Liver (tissue), 9 donors: ENCODE measurements around the gene PEX11G. TPM values are rescaled to one million over a fixed set of nuclear protein-coding genes. Genes with fewer than 3 reads are reported as not detected.

Experiments
- DNase-seq: peaks from one replicate; pipeline ENCODE4 v3.0.0-alpha.2; 2017; ENCODE audit warnings: low spot score
- H3K27ac ChIP-seq, 2 donors: one replicate each; pipeline ENCODE4 v1.7.0; 2013; ENCODE audit warnings: inconsistent platforms in 2 of 2, low read length in 2 of 2, control low read depth in 1 of 2, low read depth in 1 of 2, mild to moderate bottlenecking in 1 of 2
- H3K27me3 ChIP-seq, 4 donors: one replicate each; pipeline versions ENCODE4 v1.6.1 to v1.7.0; 2013; ENCODE audit warnings: low read length in 3 of 4, inconsistent platforms in 1 of 4, mild to moderate bottlenecking in 1 of 4, moderate library complexity in 1 of 4; ENCODE audit not compliant: control insufficient read depth in 4 of 4, insufficient read depth in 4 of 4
- H3K36me3 ChIP-seq, 4 donors: one replicate each; pipeline versions ENCODE4 v1.6.1 to v1.7.0; 2013; ENCODE audit warnings: low read length in 3 of 4, mild to moderate bottlenecking in 3 of 4, low read depth in 1 of 4, moderate library complexity in 1 of 4; ENCODE audit not compliant: control insufficient read depth in 4 of 4, insufficient read depth in 3 of 4
- H3K4me1 ChIP-seq, 4 donors: one replicate each; pipeline versions ENCODE4 v1.6.1 to v1.7.0; 2013; ENCODE audit warnings: low read length in 3 of 4, mild to moderate bottlenecking in 3 of 4, moderate library complexity in 1 of 4; ENCODE audit not compliant: control insufficient read depth in 4 of 4, insufficient read depth in 4 of 4
- H3K4me3 ChIP-seq, 3 donors: one replicate each; pipeline versions ENCODE4 v1.6.1 to v1.7.0; 2013; ENCODE audit warnings: low read length in 3 of 3, control low read depth in 1 of 3, low read depth in 1 of 3, mild to moderate bottlenecking in 1 of 3
- H3K9ac ChIP-seq, 2 donors: one replicate each; pipeline ENCODE4 v1.7.0; 2013; ENCODE audit warnings: low read length in 2 of 2, mild to moderate bottlenecking in 2 of 2, moderate library complexity in 2 of 2, control low read depth in 1 of 2, low read depth in 1 of 2
- H3K9me3 ChIP-seq, 4 donors: one replicate each; pipeline versions ENCODE4 v1.6.1 to v1.7.0; 2013; ENCODE audit warnings: low read length in 3 of 4; ENCODE audit not compliant: control insufficient read depth in 4 of 4
- ATF3 ChIP-seq: IDR thresholded peaks from 2 replicates; pipeline ENCODE4 v1.6.1; 2016; ENCODE audit warnings: antibody characterized with exemption
- CTCF ChIP-seq: fragments of 150-350 bp; IDR thresholded peaks from 2 replicates; pipeline ENCODE4 v1.5.1; 2017; ENCODE audit warnings: improper control_type of control experiment, low read depth, low read length; ENCODE audit not compliant: missing input control
- EGR1 ChIP-seq, 2 donors: IDR thresholded peaks; 2 replicates each; pipeline ENCODE4 v1.6.1; 2016 to 2018; ENCODE audit warnings: antibody characterized with exemption in 2 of 2, low read depth in 2 of 2
- FOXA2 ChIP-seq: IDR thresholded peaks from 2 replicates; pipeline ENCODE4 v1.6.1; 2016; ENCODE audit warnings: antibody characterized with exemption
- GABPA ChIP-seq, 2 donors: IDR thresholded peaks in 1 of 2; conservative IDR thresholded peaks in 1 of 2; 2 replicates each; pipeline ENCODE4 v1.6.1; 2016; ENCODE audit warnings: antibody characterized with exemption in 2 of 2, mild to moderate bottlenecking in 1 of 2, moderate library complexity in 1 of 2
- HNF4A ChIP-seq, 2 donors: conservative IDR thresholded peaks; 2 replicates each; pipeline ENCODE4 v1.6.1; 2016; ENCODE audit warnings: antibody characterized with exemption in 2 of 2, mild to moderate bottlenecking in 2 of 2
- HNF4G ChIP-seq: IDR thresholded peaks from 2 replicates; pipeline ENCODE4 v1.6.1; 2016; ENCODE audit warnings: antibody characterized with exemption
- NR2F2 ChIP-seq: IDR thresholded peaks from 2 replicates; pipeline ENCODE4 v1.6.1; 2016; ENCODE audit warnings: antibody characterized with exemption
- RAD21 ChIP-seq, 2 donors: IDR thresholded peaks; 2 replicates each; pipeline ENCODE4 v1.6.1; 2016; ENCODE audit warnings: antibody characterized with exemption in 2 of 2, mild to moderate bottlenecking in 2 of 2
- REST ChIP-seq: IDR thresholded peaks from 2 replicates; pipeline ENCODE4 v1.6.1; 2016; ENCODE audit warnings: antibody characterized with exemption, mild to moderate bottlenecking
- RXRA ChIP-seq, 2 donors: IDR thresholded peaks; 2 replicates each; pipeline ENCODE4 v1.6.1; 2017 to 2018; ENCODE audit warnings: antibody characterized with exemption in 2 of 2, mild to moderate bottlenecking in 1 of 2
- TAF1 ChIP-seq: conservative IDR thresholded peaks from 2 replicates; pipeline ENCODE4 v1.6.1; 2016; ENCODE audit warnings: antibody characterized with exemption, mild to moderate bottlenecking
- YY1 ChIP-seq: IDR thresholded peaks from 2 replicates; pipeline ENCODE4 v1.6.1; 2016; ENCODE audit warnings: antibody characterized with exemption, mild to moderate bottlenecking
- ZBTB33 ChIP-seq: IDR thresholded peaks from 2 replicates; pipeline ENCODE4 v1.6.1; 2016; ENCODE audit warnings: antibody characterized with exemption
- WGBS: extraction: QIAGEN DNeasy Blood & Tissue Kit; methylation state at CpG from one replicate; pipeline ENCODE4 v1.1.7; 2013; 5-methylcytosine and 5-hydroxymethylcytosine counted together
- polyA plus RNA-seq, 2 donors: library from polyadenylated mRNA; stranded (reverse) in 1 of 2; unstranded in 1 of 2; fragments of 200-250 nt in 1 of 2; fragments of >200 nt in 1 of 2; fragmentation: Nextera tagmentation in 1 of 2; extraction: Ambion mirVana in 1 of 2; gene quantifications; one replicate each; pipeline versions ENCODE4 v1.2.1 to v1.2.3, GENCODE V29; 2013 to 2015
- total RNA-seq, 2 donors: library from RNA; depleted of rRNA; stranded (reverse); fragments of >200 nt; gene quantifications; one replicate each; pipeline ENCODE4 v1.2.3, GENCODE V29; 2014
- donor health status: healthy.
- donor health status: healthy.
- donor health status: healthy.
- donor health status: healthy.
- donor health status: healthy.

Gene PEX11G
- total and polyA plus RNA-seq, 4 donors: 1.9 to 10.9 (median 8.2) TPM

- no peak overlapping the region for H3K9ac ChIP-seq
- no peak for DNase-seq
- peaks cover 0 to 21% (median 5%) of the 10 kb centered on the region in 4 donors for H3K36me3 ChIP-seq
- 99% methylated on average over 7 of the region's 7 CpGs for whole genome bisulfite sequencing
- peaks cover 3 to 9% (median 6%) of the 10 kb centered on the region in 4 donors for H3K4me1 ChIP-seq
- no peak for TF ChIP-seq HNF4A (conservative IDR thresholded peaks at IDR 0.05)
- TF ChIP-seq YY1: no peak
- TF ChIP-seq ZBTB33: no peak
- no peak for TF ChIP-seq TAF1
- TF ChIP-seq EGR1 (IDR thresholded peaks at IDR 0.05; ENCODE audit: low read depth in 2 of 2): no peak
- no peak for TF ChIP-seq REST
- TF ChIP-seq ATF3: no peak
- TF ChIP-seq CTCF: no peak
- no peak for TF ChIP-seq NR2F2
- no peak for TF ChIP-seq HNF4G
- no peaks in the 10 kb centered on the region for H3K27me3 ChIP-seq
- no peak overlapping the region for H3K27ac ChIP-seq
- H3K9me3 ChIP-seq: no peaks in the 10 kb centered on the region
- no peak overlapping the region for H3K4me3 ChIP-seq
Observed at GRCh38 chr19:7528192-7528519, 39.3 kb upstream of the PEX11G start.

- no peaks in the 10 kb centered on the region for H3K27me3 ChIP-seq
- no peaks in the 10 kb centered on the region for H3K9me3 ChIP-seq
- WGBS: 83% methylated on average over 25 of the region's 25 CpGs
- no peak overlapping the region for H3K4me3 ChIP-seq
- DNase-seq: no peak
- peaks cover 5 to 12% (median 10%) of the 10 kb centered on the region in 4 donors for H3K4me1 ChIP-seq
- peaks cover 0 to 21% (median 5%) of the 10 kb centered on the region in 4 donors for H3K36me3 ChIP-seq
- no peak for TF ChIP-seq FOXA2
- TF ChIP-seq GABPA (IDR thresholded peaks at IDR 0.05 in 1 of 2, conservative IDR thresholded peaks at IDR 0.05 in 1 of 2): no peak
- TF ChIP-seq HNF4G: no peak
- TF ChIP-seq YY1: no peak
- no peak for TF ChIP-seq RAD21 (IDR thresholded peaks at IDR 0.05)
- no peak for TF ChIP-seq RXRA (IDR thresholded peaks at IDR 0.05)
- no peak for TF ChIP-seq REST
- TF ChIP-seq ZBTB33: no peak
- H3K27ac ChIP-seq: no peak overlapping the region
- H3K9ac ChIP-seq: no peak overlapping the region
Observed at GRCh38 chr19:7527516-7528191, 38.8 kb upstream of the PEX11G start.
